HepG2 (cell line): ENCODE measurements around the gene ZSCAN21. TPM values are rescaled to one million over a fixed set of nuclear protein-coding genes. Genes with fewer than 3 reads are reported as not detected.

Experiments used
- CCAR2 ChIP-seq: fragments of 200-400 bp; formaldehyde crosslinking; optimal IDR thresholded peaks from 2 replicates; pipeline ENCODE3; 2018; ENCODE audit warnings: low read depth, mild to moderate bottlenecking, low read length, moderate library complexity
- CHCHD3 ChIP-seq: sonication (generic); formaldehyde crosslinking; IDR thresholded peaks from 2 replicates; pipeline ENCODE4 v1.8.0; 2022; ENCODE audit warnings: mild to moderate bottlenecking, missing genetic modification reagents, moderate library complexity
- CHD2 ChIP-seq: IDR thresholded peaks from 2 replicates; pipeline ENCODE4 v1.6.1; 2011; ENCODE audit warnings: low read depth, low read length, improper control_type of control experiment
- DNMT1 ChIP-seq: sonication (generic); formaldehyde crosslinking; IDR thresholded peaks from 2 replicates; pipeline ENCODE4 v1.5.1; 2020; ENCODE audit warnings: mild to moderate bottlenecking, missing genetic modification reagents
- EEA1 ChIP-seq: sonication (generic); formaldehyde crosslinking; IDR thresholded peaks from 2 replicates; pipeline ENCODE4 v1.5.1; 2020; ENCODE audit warnings: mild to moderate bottlenecking, missing genetic modification reagents, borderline replicate concordance
- EHMT2 ChIP-seq: fragments of 200-600 bp; sonication (generic); IDR thresholded peaks from 2 replicates; pipeline ENCODE4 v1.7.0; 2017; ENCODE audit warnings: antibody characterized with exemption, low read depth, low read length, borderline replicate concordance
- HIVEP1 ChIP-seq: sonication (generic); formaldehyde crosslinking; IDR thresholded peaks from 2 replicates; pipeline ENCODE4 v1.4.0; 2020; ENCODE audit warnings: mild to moderate bottlenecking, missing genetic modification reagents
- HMGA1 ChIP-seq: sonication (generic); formaldehyde crosslinking; conservative IDR thresholded peaks from 2 replicates; pipeline ENCODE4 v1.4.0; 2020; ENCODE audit warnings: missing genetic modification reagents
- JARID2 ChIP-seq: sonication (generic); formaldehyde crosslinking; IDR thresholded peaks from 2 replicates; pipeline ENCODE4 v1.8.1; 2023; ENCODE audit warnings: missing genetic modification reagents, inconsistent platforms; ENCODE audit not compliant: insufficient replicate concordance
- KAT7 ChIP-seq: IDR thresholded peaks from 2 replicates; pipeline ENCODE4 v1.6.1; 2018; ENCODE audit warnings: borderline replicate concordance, missing compliant biosample characterization
- KDM2A ChIP-seq: sonication (generic); formaldehyde crosslinking; IDR thresholded peaks from 2 replicates; pipeline ENCODE4 v1.4.0; 2020; ENCODE audit warnings: low read depth, missing genetic modification reagents, borderline replicate concordance
- MBNL3 ChIP-seq: fragments of 250-450 bp; sonication (Bioruptor Pico); conservative IDR thresholded peaks from 2 replicates; pipeline ENCODE4 v1.8.0; 2022; ENCODE audit warnings: mild to moderate bottlenecking, inconsistent platforms
- MXD3 ChIP-seq: IDR thresholded peaks from 2 replicates; pipeline ENCODE4 v1.6.1; 2016; ENCODE audit warnings: mild to moderate bottlenecking, missing biosample characterization, missing genetic modification reagents
- NFYB ChIP-seq: sonication (generic); formaldehyde crosslinking; IDR thresholded peaks from 2 replicates; pipeline ENCODE4 v1.4.0; 2020; ENCODE audit warnings: missing genetic modification reagents
- POLR2G ChIP-seq: fragments of 200-400 bp; formaldehyde crosslinking; IDR thresholded peaks from 2 replicates; pipeline ENCODE4 v1.6.1; 2018; ENCODE audit warnings: mild to moderate bottlenecking, low read depth, low read length, moderate library complexity
- RELA ChIP-seq: sonication (generic); formaldehyde crosslinking; IDR thresholded peaks from 2 replicates; pipeline ENCODE4 v1.4.0; 2020; ENCODE audit warnings: missing genetic modification reagents
- SCMH1 ChIP-seq: sonication (generic); formaldehyde crosslinking; IDR thresholded peaks from 2 replicates; pipeline ENCODE4 v1.9.0; 2021; ENCODE audit warnings: missing genetic modification reagents, mild to moderate bottlenecking, borderline replicate concordance
- SIN3B ChIP-seq: fragments of 150-350 bp; IDR thresholded peaks from 2 replicates; pipeline ENCODE4 v1.6.1; 2014; ENCODE audit warnings: low read length
- THYN1 ChIP-seq: sonication (generic); formaldehyde crosslinking; IDR thresholded peaks from 2 replicates; pipeline ENCODE4 v1.8.1; 2023; ENCODE audit warnings: low read depth, mild to moderate bottlenecking, moderate library complexity, missing genetic modification reagents, borderline replicate concordance
- WIZ ChIP-seq: sonication (generic); formaldehyde crosslinking; IDR thresholded peaks from 2 replicates; pipeline ENCODE4 v1.5.1; 2020; ENCODE audit warnings: mild to moderate bottlenecking, missing genetic modification reagents
- ZNF101 ChIP-seq: sonication (generic); formaldehyde crosslinking; IDR thresholded peaks from 2 replicates; pipeline ENCODE4 v1.4.0; 2020; ENCODE audit warnings: mild to moderate bottlenecking, low read depth, missing genetic modification reagents, borderline replicate concordance
- ZNF12 ChIP-seq: sonication (generic); formaldehyde crosslinking; IDR thresholded peaks from 2 replicates; pipeline ENCODE4 v1.5.0; 2020; ENCODE audit warnings: missing genetic modification reagents
- ZNF232 ChIP-seq: sonication (generic); formaldehyde crosslinking; IDR thresholded peaks from 2 replicates; pipeline ENCODE4 v1.4.0; 2020; ENCODE audit warnings: missing genetic modification reagents, borderline replicate concordance
- ZNF331 ChIP-seq: sonication (generic); formaldehyde crosslinking; IDR thresholded peaks from 2 replicates; pipeline ENCODE4 v1.4.0; 2020; ENCODE audit warnings: missing genetic modification reagents
- ZNF446 ChIP-seq: sonication (generic); formaldehyde crosslinking; IDR thresholded peaks from 2 replicates; pipeline ENCODE4 v1.5.0; 2020; ENCODE audit warnings: mild to moderate bottlenecking, missing genetic modification reagents
- ZNF501 ChIP-seq: sonication (generic); formaldehyde crosslinking; IDR thresholded peaks from 2 replicates; pipeline ENCODE4 v1.5.1; 2020; ENCODE audit warnings: mild to moderate bottlenecking, moderate library complexity, missing genetic modification reagents
- ZNF557 ChIP-seq: sonication (generic); formaldehyde crosslinking; IDR thresholded peaks from 2 replicates; pipeline ENCODE4 v1.4.0; 2020; ENCODE audit warnings: missing genetic modification reagents
- ZNF605 ChIP-seq: sonication (generic); formaldehyde crosslinking; IDR thresholded peaks from 2 replicates; pipeline ENCODE4 v1.8.0; 2022; ENCODE audit warnings: mild to moderate bottlenecking, missing genetic modification reagents
- ZNF674 ChIP-seq: sonication (generic); formaldehyde crosslinking; IDR thresholded peaks from 2 replicates; pipeline ENCODE4 v1.5.0; 2020; ENCODE audit warnings: low read depth, mild to moderate bottlenecking, missing genetic modification reagents
- ZNF724P ChIP-seq: sonication (generic); formaldehyde crosslinking; IDR thresholded peaks from 2 replicates; pipeline ENCODE4 v1.8.0; 2022; ENCODE audit warnings: missing genetic modification reagents, borderline replicate concordance
- ZNF747 ChIP-seq: sonication (generic); formaldehyde crosslinking; IDR thresholded peaks from 2 replicates; pipeline ENCODE4 v1.8.1; 2023; ENCODE audit warnings: missing genetic modification reagents, mild to moderate bottlenecking, borderline replicate concordance
- polyA plus RNA-seq, 8 experiments: library from polyadenylated mRNA; depleted of rRNA in 3 of 8; stranded (reverse) in 7 of 8; unstranded in 1 of 8; fragments of >200 nt; fragmentation: Illumina TruSeq in 4 of 8; extraction: Trizol in 4 of 8; gene quantifications; 2 replicates each; pipeline versions ENCODE4 v1.2.1 to v1.2.3, GENCODE V29; 2011 to 2016; ENCODE audit warnings: low read depth in 4 of 8, missing spikeins in 1 of 8, mixed read lengths in 1 of 8; ENCODE audit not compliant: insufficient read depth in 1 of 8
- total RNA-seq, 5 experiments: library from RNA; depleted of rRNA; stranded (reverse); fragments of >200 nt; fragmentation: Illumina TruSeq; extraction: Trizol; gene quantifications; 2 replicates each; pipeline ENCODE4 v1.2.3, GENCODE V29; 2016; ENCODE audit warnings: low read depth in 1 of 5
- TF ChIP-seq, protein P1 (sequence below): sonication (generic); formaldehyde crosslinking; IDR thresholded peaks from 2 replicates; pipeline ENCODE4 v1.5.1; 2020; ENCODE audit warnings: missing genetic modification reagents, mild to moderate bottlenecking, borderline replicate concordance
- TF ChIP-seq, protein P2 (sequence below): sonication (generic); formaldehyde crosslinking; IDR thresholded peaks from 2 replicates; pipeline ENCODE4 v1.5.0; 2020; ENCODE audit warnings: mild to moderate bottlenecking, missing genetic modification reagents

ZSCAN21 gene
- total and polyA plus RNA-seq, 2 of the 13 experiments (the other 11 are each of a cell fraction or from before 2014, with no cell fraction given) = 7.0 to 10.0 TPM

- TF ChIP-seq, protein P1, sequence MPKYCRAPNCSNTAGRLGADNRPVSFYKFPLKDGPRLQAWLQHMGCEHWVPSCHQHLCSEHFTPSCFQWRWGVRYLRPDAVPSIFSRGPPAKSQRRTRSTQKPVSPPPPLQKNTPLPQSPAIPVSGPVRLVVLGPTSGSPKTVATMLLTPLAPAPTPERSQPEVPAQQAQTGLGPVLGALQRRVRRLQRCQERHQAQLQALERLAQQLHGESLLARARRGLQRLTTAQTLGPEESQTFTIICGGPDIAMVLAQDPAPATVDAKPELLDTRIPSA (CRISPR knock-in tag) = no peak
- TF ChIP-seq, protein P2, sequence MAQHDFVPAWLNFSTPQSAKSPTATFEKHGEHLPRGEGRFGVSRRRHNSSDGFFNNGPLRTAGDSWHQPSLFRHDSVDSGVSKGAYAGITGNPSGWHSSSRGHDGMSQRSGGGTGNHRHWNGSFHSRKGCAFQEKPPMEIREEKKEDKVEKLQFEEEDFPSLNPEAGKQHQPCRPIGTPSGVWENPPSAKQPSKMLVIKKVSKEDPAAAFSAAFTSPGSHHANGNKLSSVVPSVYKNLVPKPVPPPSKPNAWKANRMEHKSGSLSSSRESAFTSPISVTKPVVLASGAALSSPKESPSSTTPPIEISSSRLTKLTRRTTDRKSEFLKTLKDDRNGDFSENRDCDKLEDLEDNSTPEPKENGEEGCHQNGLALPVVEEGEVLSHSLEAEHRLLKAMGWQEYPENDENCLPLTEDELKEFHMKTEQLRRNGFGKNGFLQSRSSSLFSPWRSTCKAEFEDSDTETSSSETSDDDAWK (CRISPR knock-in tag) = no peak
- no peak for TF ChIP-seq CHD2
- no peak for TF ChIP-seq MXD3 (CRISPR knock-in tag)
- TF ChIP-seq POLR2G = peak; percentile 81
- TF ChIP-seq SIN3B = no peak
- no peak for TF ChIP-seq JARID2 (CRISPR knock-in tag)
- TF ChIP-seq ZNF605 (CRISPR knock-in tag) = peak; percentile 18; the same call in 1 of the 2 replicates
- no peak for TF ChIP-seq ZNF557 (CRISPR knock-in tag)
- no peak for TF ChIP-seq ZNF12 (CRISPR knock-in tag)
- TF ChIP-seq ZNF446 (CRISPR knock-in tag) = no peak
- no peak for TF ChIP-seq NFYB (CRISPR knock-in tag)
- TF ChIP-seq THYN1 (CRISPR knock-in tag) = no peak
- no peak for TF ChIP-seq ZNF724P (CRISPR knock-in tag)
- no peak for TF ChIP-seq CCAR2
- no peak for TF ChIP-seq ZNF747
- no peak for TF ChIP-seq EHMT2
- TF ChIP-seq CHCHD3 (CRISPR knock-in tag) = no peak
- TF ChIP-seq EEA1 (CRISPR knock-in tag) = no peak
- no peak for TF ChIP-seq SCMH1 (CRISPR knock-in tag)
- peak; percentile 15; the same call in 1 of the 2 replicates for TF ChIP-seq KDM2A (CRISPR knock-in tag)
- TF ChIP-seq ZNF101 (CRISPR knock-in tag) = no peak
- TF ChIP-seq HMGA1 = no peak
- no peak for TF ChIP-seq ZNF501 (CRISPR knock-in tag)
- TF ChIP-seq ZNF232 (CRISPR knock-in tag) = no peak
- no peak for TF ChIP-seq KAT7
- no peak for TF ChIP-seq WIZ
- no peak for TF ChIP-seq HIVEP1 (CRISPR knock-in tag)
- TF ChIP-seq ZNF331 (CRISPR knock-in tag) = peak; percentile 58; the same call in 1 of the 2 replicates
- TF ChIP-seq RELA (CRISPR knock-in tag) = no peak
- no peak for TF ChIP-seq ZNF674 (CRISPR knock-in tag)
- no peak for TF ChIP-seq MBNL3
- no peak for TF ChIP-seq DNMT1 (CRISPR knock-in tag)
Measured at GRCh38 chr7:100079024-100079560, 29.5 kb downstream of the ZSCAN21 start (continued).
